GM23338 (cell line): ENCODE results near the gene FAM131B. TPM values are rescaled to one million over a fixed set of nuclear protein-coding genes. Genes with fewer than 3 reads are reported as not detected.
A peak's percentile ranks its signal among the peaks of the same experiment; 100 is the strongest.

Experiments used
- ATAC-seq: fragments of 200-7000 bp; cut with Tn5 transposase; 3 replicates; pipeline ENCODE4 v1.9.1; 2020
- DNase-seq: peaks from one replicate; pipeline ENCODE4 v3.0.0-alpha.2; 2015; ENCODE audit warnings: low spot score
- H2AFZ ChIP-seq: fragments of 200-600 bp; sonication (generic); 2 replicates; pipeline ENCODE4 v1.8.0; 2016; ENCODE audit warnings: antibody characterized with exemption, mild to moderate bottlenecking, moderate library complexity
- H3F3A ChIP-seq: fragments of 200-600 bp; sonication (generic); replicated peaks from 2 replicates; pipeline ENCODE4 v1.8.0; 2017; ENCODE audit warnings: antibody characterized with exemption, mixed run types, low read depth
- H3K27ac ChIP-seq: fragments of 200-600 bp; sonication (generic); 2 replicates; pipeline ENCODE4 v1.6.1; 2016; ENCODE audit warnings: low read depth
- H3K27me3 ChIP-seq: fragments of 200-600 bp; sonication (generic); 2 replicates; pipeline ENCODE4 v1.8.0; 2016; ENCODE audit warnings: mild to moderate bottlenecking, mixed run types, moderate library complexity; ENCODE audit not compliant: insufficient read depth
- H3K36me3 ChIP-seq: fragments of 200-600 bp; sonication (generic); 2 replicates; pipeline ENCODE4 v1.8.0; 2016; ENCODE audit warnings: mild to moderate bottlenecking; ENCODE audit not compliant: insufficient read depth
- H3K4me1 ChIP-seq: fragments of 200-600 bp; sonication (generic); 2 replicates; pipeline ENCODE4 v1.8.0; 2016; ENCODE audit warnings: mild to moderate bottlenecking, moderate library complexity; ENCODE audit not compliant: insufficient read depth
- H3K4me2 ChIP-seq: fragments of 200-600 bp; sonication (generic); 2 replicates; pipeline ENCODE4 v1.7.1; 2017; ENCODE audit warnings: mixed run types
- H3K4me3 ChIP-seq: fragments of 200-600 bp; sonication (generic); 2 replicates; pipeline ENCODE4 v1.6.1; 2016; ENCODE audit warnings: mixed run types
- H3K79me2 ChIP-seq: fragments of 200-600 bp; sonication (generic); replicated peaks from 2 replicates; pipeline ENCODE4 v1.8.0; 2017; ENCODE audit warnings: mild to moderate bottlenecking; ENCODE audit not compliant: insufficient read depth
- H3K9me2 ChIP-seq: fragments of 200-600 bp; sonication (generic); 2 replicates; pipeline ENCODE4 v1.8.0; 2017; ENCODE audit not compliant: insufficient read depth
- H4K20me1 ChIP-seq: fragments of 200-600 bp; sonication (generic); replicated peaks from 2 replicates; pipeline ENCODE4 v1.8.0; 2017; ENCODE audit warnings: mild to moderate bottlenecking; ENCODE audit not compliant: insufficient read depth
- H3K27ac Mint-ChIP-seq: 2 replicates; pipeline ENCODE4 v1.8.0; 2020; ENCODE audit warnings: inconsistent platforms, mild to moderate bottlenecking, moderate library complexity, mixed read lengths
- H3K27me3 Mint-ChIP-seq: 3 replicates; pipeline ENCODE4 v1.8.0; 2022; ENCODE audit warnings: low read depth, mild to moderate bottlenecking, moderate library complexity, mixed read lengths, inconsistent platforms; ENCODE audit not compliant: insufficient read depth, poor library complexity
- H3K36me3 Mint-ChIP-seq: 3 replicates; pipeline ENCODE4 v1.8.0; 2021; ENCODE audit warnings: low read depth, mild to moderate bottlenecking, inconsistent platforms, moderate library complexity, mixed read lengths
- H3K4me1 Mint-ChIP-seq: 3 replicates; pipeline ENCODE4 v1.8.0; 2020; ENCODE audit warnings: mild to moderate bottlenecking, inconsistent platforms, mixed read lengths
- H3K4me3 Mint-ChIP-seq: 3 replicates; pipeline ENCODE4 v1.8.0; 2021; ENCODE audit warnings: moderate library complexity, mild to moderate bottlenecking, inconsistent platforms, mixed read lengths
- H3K9me3 Mint-ChIP-seq: 3 replicates; pipeline ENCODE4 v1.8.0; 2020; ENCODE audit warnings: moderate library complexity, mild to moderate bottlenecking, inconsistent platforms, mixed read lengths
- CREB1 ChIP-seq: fragments of 250-450 bp; sonication (Bioruptor Pico); IDR thresholded peaks from 2 replicates; pipeline ENCODE4 v1.5.0; 2020; ENCODE audit warnings: low read depth, mild to moderate bottlenecking, moderate library complexity
- EZH2 ChIP-seq: fragments of 200-600 bp; sonication (generic); IDR thresholded peaks from one replicate; pipeline ENCODE4 v1.8.0; 2017; ENCODE audit warnings: antibody characterized with exemption, mild to moderate bottlenecking, low read depth; ENCODE audit not compliant: unreplicated experiment
- EZH2phosphoT487 ChIP-seq: fragments of 200-600 bp; sonication (generic); IDR thresholded peaks from one replicate; pipeline ENCODE4 v1.8.1; 2018; ENCODE audit warnings: antibody characterized with exemption; ENCODE audit not compliant: unreplicated experiment
- JUNB ChIP-seq: IDR thresholded peaks from one replicate; pipeline ENCODE4 v1.6.1; 2016; ENCODE audit warnings: antibody characterized with exemption; ENCODE audit not compliant: unreplicated experiment
- NANOG ChIP-seq: IDR thresholded peaks from 2 replicates; pipeline ENCODE4 v1.6.1; 2016; ENCODE audit warnings: antibody characterized with exemption, borderline replicate concordance
- POLR2AphosphoS5 ChIP-seq: IDR thresholded peaks from 2 replicates; pipeline ENCODE4 v1.6.1; 2016; ENCODE audit warnings: antibody characterized with exemption, low read depth
- STAT1 ChIP-seq: IDR thresholded peaks from one replicate; pipeline ENCODE4 v1.6.1; 2016; ENCODE audit warnings: antibody characterized with exemption; ENCODE audit not compliant: unreplicated experiment
- ZNF331 ChIP-seq: fragments of 250-450 bp; sonication (Bioruptor Pico); IDR thresholded peaks from 2 replicates; pipeline ENCODE4 v1.5.0; 2020; ENCODE audit warnings: low read depth, mild to moderate bottlenecking, moderate library complexity
- polyA plus RNA-seq: library from polyadenylated mRNA; unstranded; fragments of >200 nt; fragmentation: Nextera tagmentation; extraction: Ambion mirVana; gene quantifications from 2 replicates; pipeline ENCODE4 v1.2.1, GENCODE V29; 2016
- total RNA-seq: library from RNA; depleted of rRNA; stranded (reverse); fragments of >200 nt; shearing (Covaris generic); gene quantifications from 2 replicates; pipeline ENCODE4 v1.2.3, GENCODE V29; 2014
- TF ChIP-seq, protein P1 (sequence below): IDR thresholded peaks from one replicate; pipeline ENCODE4 v1.6.1; 2018; ENCODE audit warnings: antibody characterized with exemption; ENCODE audit not compliant: unreplicated experiment
- TF ChIP-seq, protein P2 (sequence below): IDR thresholded peaks from 2 replicates; pipeline ENCODE4 v1.6.1; 2016; ENCODE audit warnings: antibody characterized with exemption
- TF ChIP-seq, protein P3 (sequence below), 2 experiments: fragments of 200-600 bp in 1 of 2; sonication (generic) in 1 of 2; conservative IDR thresholded peaks; 2 replicates each; pipeline versions ENCODE4 v1.5.1 to v1.6.1; 2016 to 2017; ENCODE audit warnings: antibody characterized with exemption in 2 of 2, low read depth in 2 of 2, mild to moderate bottlenecking in 2 of 2, moderate library complexity in 1 of 2

The FAM131B gene
- total and polyA plus RNA-seq, 2 experiments from 2014 or later = 4.7 to 30.2 TPM

DNA sequence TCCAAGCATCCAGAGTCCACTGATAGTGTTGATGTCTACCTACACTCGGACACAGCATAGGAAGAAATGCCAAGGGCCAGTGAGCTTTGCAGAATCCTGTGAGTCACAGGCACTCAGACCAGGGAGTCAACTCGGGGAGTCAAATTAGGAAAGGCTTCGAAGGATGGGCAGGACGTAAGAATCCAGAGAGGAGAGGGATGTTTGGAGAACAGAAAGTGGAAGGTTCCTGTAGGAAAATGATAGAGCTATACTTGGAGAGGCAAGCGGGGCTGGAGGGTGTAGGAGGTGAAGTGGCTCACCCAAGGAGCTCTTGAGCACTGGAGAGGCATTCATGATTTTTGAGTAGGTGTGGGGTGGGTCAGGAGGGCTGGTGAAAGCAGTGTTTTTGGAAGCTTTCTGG is 21.6 kb upstream of the FAM131B start:
- Histone ChIP-seq H4K20me1 (peaks cover 35% of the 10 kb centered on the region), H3K9me2 (no peaks in the 10 kb centered on the region), H3K27ac (peak overlapping the region; percentile 59; the same call in 1 of the 2 replicates), H3K4me3 (0 out of 2 replicates have a peak overlapping the region, but pooled peaks have one; percentile 20), H3K4me1 (peaks cover 23% of the 10 kb centered on the region), H3K79me2 (peaks cover 56% of the 10 kb centered on the region), H3K4me2 (peak overlapping the region; percentile 29; the same call in 1 of the 2 replicates), H2AFZ (no peak overlapping the region), H3K27me3 (no peaks in the 10 kb centered on the region), H3F3A (peaks cover 34% of the 10 kb centered on the region), H3K36me3 (peaks cover 12% of the 10 kb centered on the region; the same call in 1 of the 2 replicates)
- Mint-ChIP-seq H3K27ac (no peak overlapping the region), H3K4me1 (peaks cover 24% of the 10 kb centered on the region), H3K27me3 (peaks cover 12% of the 10 kb centered on the region), H3K36me3 (peaks cover 13% of the 10 kb centered on the region), H3K4me3 (no peak overlapping the region), H3K9me3 (no peaks in the 10 kb centered on the region)
- DNase-seq = no peak
- ATAC-seq = no peak
- no peak for TF ChIP-seq POLR2AphosphoS5
- TF ChIP-seq EZH2phosphoT487 = no peak
- TF ChIP-seq JUNB = no peak
- TF ChIP-seq EZH2 = no peak
- TF ChIP-seq, protein P1, sequence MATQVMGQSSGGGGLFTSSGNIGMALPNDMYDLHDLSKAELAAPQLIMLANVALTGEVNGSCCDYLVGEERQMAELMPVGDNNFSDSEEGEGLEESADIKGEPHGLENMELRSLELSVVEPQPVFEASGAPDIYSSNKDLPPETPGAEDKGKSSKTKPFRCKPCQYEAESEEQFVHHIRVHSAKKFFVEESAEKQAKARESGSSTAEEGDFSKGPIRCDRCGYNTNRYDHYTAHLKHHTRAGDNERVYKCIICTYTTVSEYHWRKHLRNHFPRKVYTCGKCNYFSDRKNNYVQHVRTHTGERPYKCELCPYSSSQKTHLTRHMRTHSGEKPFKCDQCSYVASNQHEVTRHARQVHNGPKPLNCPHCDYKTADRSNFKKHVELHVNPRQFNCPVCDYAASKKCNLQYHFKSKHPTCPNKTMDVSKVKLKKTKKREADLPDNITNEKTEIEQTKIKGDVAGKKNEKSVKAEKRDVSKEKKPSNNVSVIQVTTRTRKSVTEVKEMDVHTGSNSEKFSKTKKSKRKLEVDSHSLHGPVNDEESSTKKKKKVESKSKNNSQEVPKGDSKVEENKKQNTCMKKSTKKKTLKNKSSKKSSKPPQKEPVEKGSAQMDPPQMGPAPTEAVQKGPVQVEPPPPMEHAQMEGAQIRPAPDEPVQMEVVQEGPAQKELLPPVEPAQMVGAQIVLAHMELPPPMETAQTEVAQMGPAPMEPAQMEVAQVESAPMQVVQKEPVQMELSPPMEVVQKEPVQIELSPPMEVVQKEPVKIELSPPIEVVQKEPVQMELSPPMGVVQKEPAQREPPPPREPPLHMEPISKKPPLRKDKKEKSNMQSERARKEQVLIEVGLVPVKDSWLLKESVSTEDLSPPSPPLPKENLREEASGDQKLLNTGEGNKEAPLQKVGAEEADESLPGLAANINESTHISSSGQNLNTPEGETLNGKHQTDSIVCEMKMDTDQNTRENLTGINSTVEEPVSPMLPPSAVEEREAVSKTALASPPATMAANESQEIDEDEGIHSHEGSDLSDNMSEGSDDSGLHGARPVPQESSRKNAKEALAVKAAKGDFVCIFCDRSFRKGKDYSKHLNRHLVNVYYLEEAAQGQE = no peak
- TF ChIP-seq, protein P2, sequence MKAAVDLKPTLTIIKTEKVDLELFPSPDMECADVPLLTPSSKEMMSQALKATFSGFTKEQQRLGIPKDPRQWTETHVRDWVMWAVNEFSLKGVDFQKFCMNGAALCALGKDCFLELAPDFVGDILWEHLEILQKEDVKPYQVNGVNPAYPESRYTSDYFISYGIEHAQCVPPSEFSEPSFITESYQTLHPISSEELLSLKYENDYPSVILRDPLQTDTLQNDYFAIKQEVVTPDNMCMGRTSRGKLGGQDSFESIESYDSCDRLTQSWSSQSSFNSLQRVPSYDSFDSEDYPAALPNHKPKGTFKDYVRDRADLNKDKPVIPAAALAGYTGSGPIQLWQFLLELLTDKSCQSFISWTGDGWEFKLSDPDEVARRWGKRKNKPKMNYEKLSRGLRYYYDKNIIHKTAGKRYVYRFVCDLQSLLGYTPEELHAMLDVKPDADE = no peak
- no peak for TF ChIP-seq CREB1
- TF ChIP-seq STAT1 = no peak
- TF ChIP-seq ZNF331 (CRISPR knock-in tag) = no peak

DNA sequence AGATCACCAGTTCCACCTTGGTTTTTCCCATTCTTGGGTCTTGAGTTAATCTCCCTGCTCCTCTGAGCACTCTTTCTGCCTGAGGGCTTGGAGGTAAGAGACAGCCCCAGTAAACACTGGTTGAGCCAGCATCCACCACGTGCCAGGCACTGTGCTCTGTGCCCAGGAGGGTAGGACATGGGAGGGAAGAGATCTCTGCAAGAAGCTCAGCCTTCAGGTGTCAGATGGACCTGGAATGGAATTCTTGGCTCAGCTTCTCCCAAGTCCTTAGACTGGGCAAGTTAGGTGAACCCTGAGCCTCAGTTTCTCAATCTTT is 21.1 kb upstream of the FAM131B start:
- ATAC-seq (no peak), DNase-seq (no peak)
- Mint-ChIP-seq H3K27ac (no peak overlapping the region), H3K9me3 (no peaks in the 10 kb centered on the region), H3K4me3 (peak overlapping the region; percentile 74; the same call in 2 of the 3 replicates), H3K36me3 (peaks cover 14% of the 10 kb centered on the region), H3K27me3 (peaks cover 12% of the 10 kb centered on the region), H3K4me1 (peaks cover 30% of the 10 kb centered on the region)
- H3K79me2 ChIP-seq = peaks cover 60% of the 10 kb centered on the region
- 0 out of 2 replicates have a peak overlapping the region, but pooled peaks have one; percentile 20 for H3K4me3 ChIP-seq
- H4K20me1 ChIP-seq = peaks cover 31% of the 10 kb centered on the region
- H3F3A ChIP-seq = peaks cover 29% of the 10 kb centered on the region; the same call in 1 of the 2 replicates
- H3K27ac ChIP-seq = peak overlapping the region; percentile 59; the same call in 1 of the 2 replicates
- H3K4me2 ChIP-seq = 0 out of 2 replicates have a peak overlapping the region, but pooled peaks have one; percentile 43
- H3K4me1 ChIP-seq = peaks cover 28% of the 10 kb centered on the region
- no peaks in the 10 kb centered on the region for H3K9me2 ChIP-seq
- no peak overlapping the region for H2AFZ ChIP-seq
- peaks cover 7% of the 10 kb centered on the region; the same call in 1 of the 2 replicates for H3K36me3 ChIP-seq
- H3K27me3 ChIP-seq = no peaks in the 10 kb centered on the region
- TF ChIP-seq, protein P3, sequence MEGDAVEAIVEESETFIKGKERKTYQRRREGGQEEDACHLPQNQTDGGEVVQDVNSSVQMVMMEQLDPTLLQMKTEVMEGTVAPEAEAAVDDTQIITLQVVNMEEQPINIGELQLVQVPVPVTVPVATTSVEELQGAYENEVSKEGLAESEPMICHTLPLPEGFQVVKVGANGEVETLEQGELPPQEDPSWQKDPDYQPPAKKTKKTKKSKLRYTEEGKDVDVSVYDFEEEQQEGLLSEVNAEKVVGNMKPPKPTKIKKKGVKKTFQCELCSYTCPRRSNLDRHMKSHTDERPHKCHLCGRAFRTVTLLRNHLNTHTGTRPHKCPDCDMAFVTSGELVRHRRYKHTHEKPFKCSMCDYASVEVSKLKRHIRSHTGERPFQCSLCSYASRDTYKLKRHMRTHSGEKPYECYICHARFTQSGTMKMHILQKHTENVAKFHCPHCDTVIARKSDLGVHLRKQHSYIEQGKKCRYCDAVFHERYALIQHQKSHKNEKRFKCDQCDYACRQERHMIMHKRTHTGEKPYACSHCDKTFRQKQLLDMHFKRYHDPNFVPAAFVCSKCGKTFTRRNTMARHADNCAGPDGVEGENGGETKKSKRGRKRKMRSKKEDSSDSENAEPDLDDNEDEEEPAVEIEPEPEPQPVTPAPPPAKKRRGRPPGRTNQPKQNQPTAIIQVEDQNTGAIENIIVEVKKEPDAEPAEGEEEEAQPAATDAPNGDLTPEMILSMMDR (conservative IDR thresholded peaks at IDR 0.05; ENCODE audit: low read depth in 2 of 2) = no peak
- TF ChIP-seq NANOG (no peak), EZH2phosphoT487 (no peak)
